CD8-positive, alpha-beta memory T cell (primary cell): Measurements from ENCODE around the gene TSPAN18. TPM values are rescaled to one million over a fixed set of nuclear protein-coding genes. Genes with fewer than 3 reads are reported as not detected.

Experiments used
- CTCF ChIA-PET: fragments of 350-600 bp; sonication (Branson Sonifier 250); formaldehyde crosslinking; loops from one replicate; lab custom pipeline; 2021; ENCODE audit warnings: antibody characterized with exemption; lab: Charles Lee
- POLR2A ChIA-PET: fragments of 350-600 bp; sonication (Branson Sonifier 250); formaldehyde crosslinking; loops from one replicate; lab custom pipeline; 2021; ENCODE audit warnings: antibody characterized with exemption; lab: Charles Lee
- DNase-seq, 5 donors: peaks; one replicate each; pipeline versions ENCODE4 v3.0.0 to v3.0.0-alpha.2; 2020 to 2022; ENCODE audit warnings: mixed read lengths in 1 of 5
- H3K27ac ChIP-seq: one replicate; pipeline ENCODE4 v1.7.0; 2013; ENCODE audit warnings: low read depth, mild to moderate bottlenecking, low read length, moderate library complexity
- H3K27me3 ChIP-seq: 2 replicates; pipeline ENCODE4 v1.7.0; 2013; ENCODE audit warnings: low read length, mild to moderate bottlenecking; ENCODE audit not compliant: insufficient read depth, poor library complexity, severe bottlenecking
- H3K36me3 ChIP-seq: 2 replicates; pipeline ENCODE4 v1.7.0; 2013; ENCODE audit warnings: mild to moderate bottlenecking, low read length, moderate library complexity; ENCODE audit not compliant: insufficient read depth
- H3K4me1 ChIP-seq: 2 replicates; pipeline ENCODE4 v1.7.0; 2013; ENCODE audit warnings: mild to moderate bottlenecking, low read length, moderate library complexity; ENCODE audit not compliant: insufficient read depth
- H3K4me3 ChIP-seq: 2 replicates; pipeline ENCODE4 v1.7.0; 2013; ENCODE audit warnings: mild to moderate bottlenecking, low read length
- H3K9me3 ChIP-seq: 2 replicates; pipeline ENCODE4 v1.7.0; 2013; ENCODE audit warnings: mild to moderate bottlenecking, low read length
- H3K27ac Mint-ChIP-seq, 8 donors: one replicate each; pipeline ENCODE4 v1.8.0; 2020 to 2021; ENCODE audit warnings: mixed read lengths in 8 of 8, mild to moderate bottlenecking in 6 of 8, inconsistent platforms in 3 of 8, moderate library complexity in 3 of 8
- H3K27me3 Mint-ChIP-seq, 2 donors: one replicate each; pipeline ENCODE4 v1.8.0; 2020 to 2021; ENCODE audit warnings: mixed read lengths in 2 of 2, mild to moderate bottlenecking in 1 of 2, moderate library complexity in 1 of 2
- H3K36me3 Mint-ChIP-seq, 3 donors: one replicate each; pipeline ENCODE4 v1.8.0; 2020 to 2021; ENCODE audit warnings: mixed read lengths in 3 of 3, inconsistent platforms in 1 of 3, mild to moderate bottlenecking in 1 of 3
- H3K4me1 Mint-ChIP-seq, 3 donors: one replicate each; pipeline ENCODE4 v1.8.0; 2020 to 2021; ENCODE audit warnings: mixed read lengths in 3 of 3, inconsistent platforms in 1 of 3, mild to moderate bottlenecking in 1 of 3
- H3K4me3 Mint-ChIP-seq, 7 donors: one replicate each; pipeline ENCODE4 v1.8.0; 2020 to 2021; ENCODE audit warnings: mixed read lengths in 7 of 7, mild to moderate bottlenecking in 6 of 7, moderate library complexity in 4 of 7, inconsistent platforms in 2 of 7
- H3K9me3 Mint-ChIP-seq, 5 donors: one replicate each; pipeline ENCODE4 v1.8.0; 2020 to 2022; ENCODE audit warnings: mixed read lengths in 5 of 5, mild to moderate bottlenecking in 3 of 5, moderate library complexity in 2 of 5, inconsistent platforms in 1 of 5
- polyA plus RNA-seq: library from polyadenylated mRNA; unstranded; fragments of 300-500 nt; fragmentation: Illumina TruSeq; gene quantifications from one replicate; pipeline ENCODE4 v1.2.3, GENCODE V29; 2021
- total RNA-seq, 2 experiments: library from RNA; stranded (reverse); gene quantifications; one replicate each; pipeline ENCODE4 v1.2.3, GENCODE V29; 2021

Gene TSPAN18
- total and polyA plus RNA-seq, 3 experiments from 2014 or later, result 0.60 to 15.1 (median 1.2) TPM

DNA sequence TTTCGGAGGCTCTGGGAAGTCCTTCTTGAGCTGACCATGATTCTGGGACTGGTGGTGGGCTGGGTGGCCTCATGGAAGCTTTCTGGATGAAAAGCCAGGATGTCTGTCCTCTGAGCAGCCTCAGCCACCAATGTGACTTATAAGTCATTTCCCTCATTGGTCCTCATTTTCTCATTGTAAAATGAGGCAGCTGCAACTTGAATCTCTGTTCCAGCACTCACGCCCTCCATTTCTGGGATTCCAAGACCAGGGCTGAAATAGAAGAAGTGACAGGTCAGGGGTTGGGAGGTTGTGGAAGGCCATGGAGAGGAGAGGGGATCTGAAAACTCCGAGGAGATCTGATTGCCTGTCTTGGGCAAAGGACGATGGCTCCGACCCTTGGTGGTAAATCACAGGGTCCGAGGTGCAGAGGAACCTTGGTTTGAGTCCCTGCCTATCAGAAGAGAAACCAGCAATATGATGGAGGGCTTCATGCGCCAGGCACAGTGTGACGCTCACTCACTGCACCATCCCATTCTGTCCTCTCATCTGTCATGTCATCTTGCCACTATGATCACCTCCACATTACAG is 38.3 kb downstream of the TSPAN18 start:
- Mint-ChIP-seq H3K36me3 (peaks cover 19 to 37% (median 27%) of the 10 kb centered on the region in 3 donors), H3K4me3 (no peak overlapping the region), H3K27ac (no peak overlapping the region), H3K27me3 (no peaks in the 10 kb centered on the region), H3K4me1 (peaks cover 8 to 16% (median 11%) of the 10 kb centered on the region in 3 donors), H3K9me3 (peaks cover 0 to 9% (median 4%) of the 10 kb centered on the region in 5 donors)
- ChIA-PET CTCF (interaction anchor here (2.6 kb wide), 1 partner anchor 11 kb away, joined by 14 read pairs; no protein-coding TSS in a partner anchor), POLR2A (no interaction called here)
- Histone ChIP-seq H3K4me1 (no peaks in the 10 kb centered on the region), H3K27ac (no peak overlapping the region), H3K27me3 (no peaks in the 10 kb centered on the region), H3K4me3 (no peak overlapping the region), H3K36me3 (no peaks in the 10 kb centered on the region), H3K9me3 (no peaks in the 10 kb centered on the region)
- DNase-seq, result no peak

DNA sequence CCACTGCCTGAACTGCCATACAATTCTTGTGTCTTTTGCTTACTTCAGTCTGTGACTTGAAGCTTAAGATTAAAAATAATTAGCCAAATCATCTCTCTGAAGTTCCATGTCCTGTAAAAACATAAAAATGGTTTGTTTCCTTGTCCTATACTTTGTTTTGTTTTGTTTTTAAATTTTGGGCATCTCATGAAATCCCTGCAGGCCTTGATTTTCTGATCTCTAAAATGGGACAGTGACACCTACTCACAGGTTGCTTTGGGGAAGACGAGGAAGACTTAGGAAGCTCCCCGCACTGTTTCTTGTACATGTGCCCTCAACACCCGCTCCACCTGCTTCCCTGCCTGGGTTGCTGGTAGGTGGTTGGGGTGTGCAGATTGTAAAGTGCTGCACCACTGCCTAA is 38.9 kb downstream of the TSPAN18 start:
- H3K4me1 ChIP-seq, result no peaks in the 10 kb centered on the region
- ChIA-PET POLR2A (no interaction called here), CTCF (interaction anchor here (2.6 kb wide), 1 partner anchor 11 kb away, joined by 14 read pairs; no protein-coding TSS in a partner anchor)
- peaks cover 0 to 9% (median 4%) of the 10 kb centered on the region in 5 donors for H3K9me3 Mint-ChIP-seq
- H3K36me3 ChIP-seq, result no peaks in the 10 kb centered on the region
- peaks cover 0 to under 1% of the 10 kb centered on the region in 2 donors for H3K27me3 Mint-ChIP-seq
- no peak overlapping the region for H3K27ac Mint-ChIP-seq
- peaks cover 11 to 16% (median 14%) of the 10 kb centered on the region in 3 donors for H3K4me1 Mint-ChIP-seq
- H3K9me3 ChIP-seq, result no peaks in the 10 kb centered on the region
- no peak for DNase-seq
- no peak overlapping the region for H3K4me3 ChIP-seq
- peaks cover 19 to 37% (median 27%) of the 10 kb centered on the region in 3 donors for H3K36me3 Mint-ChIP-seq
- H3K27me3 ChIP-seq, result no peaks in the 10 kb centered on the region
- no peak overlapping the region for H3K27ac ChIP-seq
- H3K4me3 Mint-ChIP-seq, result no peak overlapping the region

- Mint-ChIP-seq H3K27me3 (peaks cover 0 to 2% of the 10 kb centered on the region in 2 donors), H3K36me3 (peaks cover 18 to 37% (median 27%) of the 10 kb centered on the region in 3 donors), H3K27ac (peak overlapping the region in 1 of 8 donors; percentile 39), H3K4me1 (peaks cover 11 to 16% (median 14%) of the 10 kb centered on the region in 3 donors), H3K9me3 (peaks cover 0 to 9% (median 4%) of the 10 kb centered on the region in 5 donors), H3K4me3 (no peak overlapping the region)
- Histone ChIP-seq H3K4me3 (no peak overlapping the region), H3K27ac (no peak overlapping the region), H3K4me1 (no peaks in the 10 kb centered on the region), H3K27me3 (no peaks in the 10 kb centered on the region), H3K9me3 (no peaks in the 10 kb centered on the region), H3K36me3 (no peaks in the 10 kb centered on the region)
- ChIA-PET CTCF (interaction anchor here (1.5 to 2.6 kb wide), 2 partner anchors 10 to 20 kb away, joined by 3 to 14 read pairs; no protein-coding TSS in a partner anchor), POLR2A (no interaction called here)
- no peak for DNase-seq
Observed at GRCh38 chr11:44766112-44766971, 39.6 kb downstream of the TSPAN18 start.

DNA sequence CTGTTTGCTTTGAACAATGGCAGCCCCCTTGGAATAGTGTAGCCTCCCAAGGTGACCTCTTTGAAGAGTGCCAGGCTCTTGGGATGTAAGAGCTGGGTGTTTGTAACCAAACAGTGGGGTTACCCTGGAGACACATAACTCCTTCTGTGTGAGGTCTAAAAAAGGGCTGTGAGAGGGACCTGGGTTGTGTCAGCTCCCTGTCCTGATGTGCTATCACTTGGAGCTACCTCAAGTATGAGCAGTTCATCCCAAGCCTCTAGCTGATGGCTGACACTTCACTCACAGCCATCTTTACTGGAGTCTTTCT is 40.2 kb downstream of the TSPAN18 start:
- Mint-ChIP-seq H3K4me1 (peaks cover 11 to 16% (median 14%) of the 10 kb centered on the region in 3 donors), H3K9me3 (peaks cover 0 to 9% (median 4%) of the 10 kb centered on the region in 5 donors), H3K27me3 (peaks cover 0 to 2% of the 10 kb centered on the region in 2 donors), H3K4me3 (no peak overlapping the region), H3K36me3 (peaks cover 18 to 37% (median 27%) of the 10 kb centered on the region in 3 donors), H3K27ac (peak overlapping the region in 1 of 8 donors; percentile 48)
- no peaks in the 10 kb centered on the region for H3K4me1 ChIP-seq
- ChIA-PET CTCF (interaction anchor here (0.7 to 2.6 kb wide), 3 partner anchors 9 to 128 kb away, joined by 3 to 14 read pairs (median 3); no protein-coding TSS in a partner anchor), POLR2A (no interaction called here)
- no peaks in the 10 kb centered on the region for H3K9me3 ChIP-seq
- DNase-seq, result no peak
- H3K36me3 ChIP-seq, result no peaks in the 10 kb centered on the region
- H3K4me3 ChIP-seq, result no peak overlapping the region
- no peak overlapping the region for H3K27ac ChIP-seq
- H3K27me3 ChIP-seq, result no peaks in the 10 kb centered on the region

- no peak overlapping the region for H3K4me3 Mint-ChIP-seq
- H3K36me3 Mint-ChIP-seq, result peaks cover 18 to 37% (median 27%) of the 10 kb centered on the region in 3 donors
- H3K27ac ChIP-seq, result no peak overlapping the region
- DNase-seq, result no peak
- peaks cover 10 to 14% (median 12%) of the 10 kb centered on the region in 3 donors for H3K4me1 Mint-ChIP-seq
- POLR2A ChIA-PET, result no interaction called here
- CTCF ChIA-PET, result interaction anchor here (0.7 to 2.6 kb wide), 3 partner anchors 9 to 127 kb away, joined by 3 to 14 read pairs (median 3); no protein-coding TSS in a partner anchor
- peaks cover 0 to 9% (median 4%) of the 10 kb centered on the region in 5 donors for H3K9me3 Mint-ChIP-seq
- H3K4me3 ChIP-seq, result no peak overlapping the region
- no peaks in the 10 kb centered on the region for H3K27me3 ChIP-seq
- peak overlapping the region in 1 of 8 donors; percentile 48 for H3K27ac Mint-ChIP-seq
- H3K36me3 ChIP-seq, result no peaks in the 10 kb centered on the region
- peaks cover 0 to 2% of the 10 kb centered on the region in 2 donors for H3K27me3 Mint-ChIP-seq
- H3K9me3 ChIP-seq, result no peaks in the 10 kb centered on the region
- no peaks in the 10 kb centered on the region for H3K4me1 ChIP-seq
Observed at GRCh38 chr11:44767421-44767820, 40.7 kb downstream of the TSPAN18 start.

DNA sequence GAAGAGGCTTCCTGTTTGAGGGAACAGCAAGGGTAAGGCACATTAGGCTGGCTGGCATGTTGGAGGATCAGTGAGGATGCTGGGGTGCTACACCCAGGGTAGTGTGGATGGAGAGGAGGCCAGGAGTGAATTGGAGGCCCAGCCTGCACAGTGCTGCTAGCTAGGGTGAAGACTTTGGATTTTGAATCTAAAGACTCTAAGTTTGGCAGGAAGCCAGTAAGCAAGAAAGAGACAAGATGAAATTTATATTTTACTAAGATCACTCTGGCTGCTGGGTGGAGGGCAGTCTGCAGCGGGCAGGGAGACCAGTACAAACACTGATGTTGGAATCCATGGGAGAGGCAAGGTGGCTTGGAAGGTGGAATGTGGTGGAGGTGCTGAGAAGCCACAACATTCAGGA is 43.6 kb downstream of the TSPAN18 start:
- H3K4me3 ChIP-seq, result no peak overlapping the region
- Mint-ChIP-seq H3K27ac (peak overlapping the region in 2 of 8 donors; percentile 12 to 13), H3K4me3 (no peak overlapping the region), H3K9me3 (peaks cover 0 to 9% (median 4%) of the 10 kb centered on the region in 5 donors), H3K27me3 (peaks cover 0 to 2% of the 10 kb centered on the region in 2 donors), H3K4me1 (peaks cover 2 to 10% (median 5%) of the 10 kb centered on the region in 3 donors), H3K36me3 (peaks cover 17 to 28% (median 22%) of the 10 kb centered on the region in 3 donors)
- CTCF ChIA-PET, result interaction anchor here (1.0 kb wide), 1 partner anchor 36 kb away, joined by 3 read pairs; no protein-coding TSS in a partner anchor
- no peak overlapping the region for H3K27ac ChIP-seq
- no peak for DNase-seq
- no peaks in the 10 kb centered on the region for H3K9me3 ChIP-seq
- H3K27me3 ChIP-seq, result no peaks in the 10 kb centered on the region
- H3K36me3 ChIP-seq, result no peaks in the 10 kb centered on the region
- POLR2A ChIA-PET, result no interaction called here
- no peaks in the 10 kb centered on the region for H3K4me1 ChIP-seq

- H3K4me1 ChIP-seq, result no peaks in the 10 kb centered on the region
- H3K27ac ChIP-seq, result no peak overlapping the region
- peak overlapping the region in 1 of 8 donors; percentile 9 for H3K27ac Mint-ChIP-seq
- peaks cover 15 to 22% (median 22%) of the 10 kb centered on the region in 3 donors for H3K36me3 Mint-ChIP-seq
- ChIA-PET CTCF (interaction anchor here (0.8 kb wide), 1 partner anchor 154 kb away, joined by 3 read pairs; no protein-coding TSS in a partner anchor), POLR2A (no interaction called here)
- no peaks in the 10 kb centered on the region for H3K9me3 ChIP-seq
- peaks cover 2 to 10% (median 7%) of the 10 kb centered on the region in 3 donors for H3K4me1 Mint-ChIP-seq
- no peak for DNase-seq
- no peak overlapping the region for H3K4me3 Mint-ChIP-seq
- peaks cover 0 to 9% (median 4%) of the 10 kb centered on the region in 5 donors for H3K9me3 Mint-ChIP-seq
- peaks cover 0 to 2% of the 10 kb centered on the region in 2 donors for H3K27me3 Mint-ChIP-seq
- H3K36me3 ChIP-seq, result no peaks in the 10 kb centered on the region
- no peak overlapping the region for H3K4me3 ChIP-seq
- no peaks in the 10 kb centered on the region for H3K27me3 ChIP-seq
Observed at GRCh38 chr11:44771252-44771734, 44.5 kb downstream of the TSPAN18 start.
